ENCODE results near the gene ABRACL. TPM values are rescaled to one million over a fixed set of nuclear protein-coding genes. Genes with fewer than 3 reads are reported as not detected.
A peak's percentile ranks its signal among the peaks of the same experiment; 100 is the strongest.

Gene ABRACL
- total and polyA plus RNA-seq, 2 donors (not counting 1 experiment from before 2014, with no cell fraction given) = 19.7 to 49.8 TPM

DNA sequence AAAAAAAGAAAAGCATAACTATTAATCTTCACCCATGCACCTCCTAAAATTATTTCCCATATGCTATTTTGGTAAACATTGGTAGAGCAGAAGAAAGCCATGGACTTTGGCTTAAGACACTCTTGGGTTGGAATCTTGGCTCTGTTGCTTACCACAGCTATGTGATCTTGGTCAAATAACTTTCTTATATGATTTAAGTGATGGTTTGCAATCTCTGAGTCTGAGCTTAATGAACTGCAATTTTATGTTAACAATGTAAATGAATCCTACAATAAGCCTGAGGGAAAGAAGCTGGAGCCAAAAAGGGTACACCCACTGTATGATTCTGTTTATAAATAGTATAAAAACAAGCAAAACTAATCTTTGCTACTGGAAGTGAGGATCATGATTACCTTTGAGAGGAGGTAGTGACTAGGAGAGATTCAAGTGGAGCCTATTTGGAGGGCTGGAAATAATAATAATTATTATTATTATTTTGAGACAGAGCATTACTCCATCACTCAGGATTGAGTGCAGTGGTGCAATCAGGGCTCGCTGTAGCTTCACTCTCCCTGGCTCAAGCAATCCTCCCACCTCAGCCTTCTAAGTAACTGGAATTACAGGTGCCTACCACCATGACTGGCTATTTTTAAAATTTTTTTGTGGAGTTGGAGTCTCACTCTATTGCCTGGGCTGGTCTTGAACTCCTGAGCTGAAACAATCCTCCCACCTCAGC lies 34.5 kb downstream of the ABRACL start:
- Histone ChIP-seq H3K9me3 (ENCODE audit: control insufficient read depth, insufficient read depth, low read depth, low read length) (no peaks in the 10 kb centered on the region), H3K79me2 (ENCODE audit: control insufficient read depth, insufficient read depth, low read length) (no peaks in the 10 kb centered on the region), H3K4me1 (ENCODE audit: control insufficient read depth, extremely low read depth, insufficient read depth, low read length) (no peaks in the 10 kb centered on the region), H3K27ac (ENCODE audit: insufficient read depth, low read length) (no peak overlapping the region), H4K20me1 (ENCODE audit: control insufficient read depth, extremely low read depth, insufficient read depth, low read length) (no peaks in the 10 kb centered on the region), H3K36me3 (ENCODE audit: control insufficient read depth, insufficient read depth, low read length) (no peaks in the 10 kb centered on the region), H3K4me2 (ENCODE audit: extremely low read depth, insufficient read depth, low read length) (no peak overlapping the region), H3K9ac (ENCODE audit: insufficient read depth, low read length) (no peak overlapping the region), H3K27me3 (ENCODE audit: control insufficient read depth, insufficient read depth, low read length) (peaks cover 5% of the 10 kb centered on the region), H2AFZ (ENCODE audit: low read length) (no peak overlapping the region), H3K4me3 (replicated peaks in 1 of 4; ENCODE audit: control extremely low read depth in 1 of 4, insufficient read depth in 1 of 4, low read depth in 3 of 4, low read length in 4 of 4) (no peak overlapping the region)
- TF ChIP-seq, protein P1, sequence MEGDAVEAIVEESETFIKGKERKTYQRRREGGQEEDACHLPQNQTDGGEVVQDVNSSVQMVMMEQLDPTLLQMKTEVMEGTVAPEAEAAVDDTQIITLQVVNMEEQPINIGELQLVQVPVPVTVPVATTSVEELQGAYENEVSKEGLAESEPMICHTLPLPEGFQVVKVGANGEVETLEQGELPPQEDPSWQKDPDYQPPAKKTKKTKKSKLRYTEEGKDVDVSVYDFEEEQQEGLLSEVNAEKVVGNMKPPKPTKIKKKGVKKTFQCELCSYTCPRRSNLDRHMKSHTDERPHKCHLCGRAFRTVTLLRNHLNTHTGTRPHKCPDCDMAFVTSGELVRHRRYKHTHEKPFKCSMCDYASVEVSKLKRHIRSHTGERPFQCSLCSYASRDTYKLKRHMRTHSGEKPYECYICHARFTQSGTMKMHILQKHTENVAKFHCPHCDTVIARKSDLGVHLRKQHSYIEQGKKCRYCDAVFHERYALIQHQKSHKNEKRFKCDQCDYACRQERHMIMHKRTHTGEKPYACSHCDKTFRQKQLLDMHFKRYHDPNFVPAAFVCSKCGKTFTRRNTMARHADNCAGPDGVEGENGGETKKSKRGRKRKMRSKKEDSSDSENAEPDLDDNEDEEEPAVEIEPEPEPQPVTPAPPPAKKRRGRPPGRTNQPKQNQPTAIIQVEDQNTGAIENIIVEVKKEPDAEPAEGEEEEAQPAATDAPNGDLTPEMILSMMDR (conservative IDR thresholded peaks at IDR 0.05 in 1 of 2, IDR thresholded peaks at IDR 0.05 in 1 of 2; ENCODE audit: low read depth in 1 of 2, low read length in 2 of 2) = no peak
- TF ChIP-seq EZH2 (IDR thresholded peaks at IDR 0.05; ENCODE audit: low read length, missing control alignments) = no peak
- DNase-seq (ENCODE audit: low read depth in 2 of 2) = peak; percentile 52 to 78

DNA sequence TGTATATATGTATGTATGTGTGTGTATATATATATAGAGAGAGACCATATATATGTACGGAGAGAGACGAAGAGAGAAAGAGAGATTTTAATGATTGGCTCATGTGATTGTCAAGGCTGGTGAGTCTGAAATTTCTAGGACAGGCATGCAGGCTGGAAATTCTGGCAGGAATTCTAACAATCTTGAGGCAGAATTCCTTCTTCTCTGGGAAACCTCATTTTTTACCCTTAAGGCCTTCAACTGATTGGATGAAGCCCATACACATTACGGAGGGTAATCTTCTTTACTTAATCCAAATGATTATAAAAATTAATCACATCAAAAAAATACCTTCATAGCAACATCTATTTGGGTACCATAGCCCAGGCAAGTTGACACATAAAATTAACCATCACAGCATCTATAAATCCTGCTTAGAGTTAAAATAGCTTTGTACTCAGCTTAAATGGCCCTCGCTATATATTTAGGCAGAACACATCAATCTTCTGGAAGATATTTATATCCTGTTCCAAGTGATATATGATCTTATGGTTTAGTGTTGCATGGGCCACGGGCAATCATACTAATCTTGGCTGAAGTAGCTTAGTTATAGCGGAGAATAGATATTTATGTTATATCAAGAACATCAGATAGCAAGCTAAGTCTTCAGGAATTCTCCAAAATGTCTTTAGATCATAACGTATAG lies 36.6 kb downstream of the ABRACL start:
- H4K20me1 ChIP-seq (ENCODE audit: control insufficient read depth, extremely low read depth, insufficient read depth, low read length) = no peaks in the 10 kb centered on the region

DNA sequence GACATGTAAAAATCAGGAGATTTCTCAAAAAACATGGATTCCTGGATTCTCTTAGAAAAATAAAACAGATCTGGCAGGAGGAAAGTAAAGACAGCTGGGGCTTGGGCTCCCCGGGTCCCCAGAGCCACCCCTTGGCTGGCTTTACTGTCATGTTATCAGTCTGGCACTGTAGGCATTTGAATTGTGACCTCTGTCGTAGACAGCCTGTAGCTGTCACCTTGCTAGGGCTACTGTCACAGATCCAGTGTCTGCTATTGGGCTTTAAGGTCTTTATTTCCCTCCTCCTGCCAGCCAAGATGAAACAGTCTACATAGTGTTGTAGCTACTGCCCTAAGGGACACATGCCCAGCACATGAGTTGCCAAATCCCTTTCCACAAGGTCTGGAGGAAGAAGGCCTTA lies 37.5 kb downstream of the ABRACL start:
- no peak for DNase-seq (ENCODE audit: low read depth in 2 of 2)
- no peak overlapping the region for H3K9ac ChIP-seq (ENCODE audit: insufficient read depth, low read length)

More for the DNA sequence above, 36.6 kb downstream of the ABRACL start:
- no peaks in the 10 kb centered on the region for H3K9me3 ChIP-seq (ENCODE audit: control insufficient read depth, insufficient read depth, low read depth, low read length)
- DNase-seq (ENCODE audit: low read depth in 2 of 2) = peak in 1 of 2 donors; percentile 25
- TF ChIP-seq, protein P1 (conservative IDR thresholded peaks at IDR 0.05 in 1 of 2, IDR thresholded peaks at IDR 0.05 in 1 of 2; ENCODE audit: low read depth in 1 of 2, low read length in 2 of 2) = no peak
- TF ChIP-seq EZH2 (IDR thresholded peaks at IDR 0.05; ENCODE audit: low read length, missing control alignments) = no peak
- no peaks in the 10 kb centered on the region for H3K36me3 ChIP-seq (ENCODE audit: control insufficient read depth, insufficient read depth, low read length)
- peaks cover 5% of the 10 kb centered on the region for H3K27me3 ChIP-seq (ENCODE audit: control insufficient read depth, insufficient read depth, low read length)
- H3K79me2 ChIP-seq (ENCODE audit: control insufficient read depth, insufficient read depth, low read length) = no peaks in the 10 kb centered on the region
- H3K4me3 ChIP-seq (replicated peaks in 1 of 4; ENCODE audit: control extremely low read depth in 1 of 4, insufficient read depth in 1 of 4, low read depth in 3 of 4, low read length in 4 of 4) = no peak overlapping the region
- no peak overlapping the region for H3K27ac ChIP-seq (ENCODE audit: insufficient read depth, low read length)
- no peak overlapping the region for H3K9ac ChIP-seq (ENCODE audit: insufficient read depth, low read length)
- H3K4me2 ChIP-seq (ENCODE audit: extremely low read depth, insufficient read depth, low read length) = no peak overlapping the region
- no peaks in the 10 kb centered on the region for H3K4me1 ChIP-seq (ENCODE audit: control insufficient read depth, extremely low read depth, insufficient read depth, low read length)
- H2AFZ ChIP-seq (ENCODE audit: low read length) = no peak overlapping the region

More for the DNA sequence above, 37.5 kb downstream of the ABRACL start:
- no peaks in the 10 kb centered on the region for H3K4me1 ChIP-seq (ENCODE audit: control insufficient read depth, extremely low read depth, insufficient read depth, low read length)
- no peak for TF ChIP-seq EZH2 (IDR thresholded peaks at IDR 0.05; ENCODE audit: low read length, missing control alignments)
- TF ChIP-seq, protein P1 (conservative IDR thresholded peaks at IDR 0.05 in 1 of 2, IDR thresholded peaks at IDR 0.05 in 1 of 2; ENCODE audit: low read depth in 1 of 2, low read length in 2 of 2) = no peak
- no peaks in the 10 kb centered on the region for H4K20me1 ChIP-seq (ENCODE audit: control insufficient read depth, extremely low read depth, insufficient read depth, low read length)
- H2AFZ ChIP-seq (ENCODE audit: low read length) = no peak overlapping the region
- H3K27ac ChIP-seq (ENCODE audit: insufficient read depth, low read length) = no peak overlapping the region
- H3K36me3 ChIP-seq (ENCODE audit: control insufficient read depth, insufficient read depth, low read length) = no peaks in the 10 kb centered on the region
- H3K4me3 ChIP-seq (replicated peaks in 1 of 4; ENCODE audit: control extremely low read depth in 1 of 4, insufficient read depth in 1 of 4, low read depth in 3 of 4, low read length in 4 of 4) = no peak overlapping the region
- no peak overlapping the region for H3K4me2 ChIP-seq (ENCODE audit: extremely low read depth, insufficient read depth, low read length)
- H3K27me3 ChIP-seq (ENCODE audit: control insufficient read depth, insufficient read depth, low read length) = peaks cover 5% of the 10 kb centered on the region
- H3K79me2 ChIP-seq (ENCODE audit: control insufficient read depth, insufficient read depth, low read length) = no peaks in the 10 kb centered on the region
- no peaks in the 10 kb centered on the region for H3K9me3 ChIP-seq (ENCODE audit: control insufficient read depth, insufficient read depth, low read depth, low read length)
